GM12878 (cell line): Measurements from ENCODE around the gene UBE2O. TPM values are rescaled to one million over a fixed set of nuclear protein-coding genes. Genes with fewer than 3 reads are reported as not detected.

Experiments
- ATAC-seq: fragments of 200-7000 bp; cut with Tn5 transposase; 3 replicates; pipeline ENCODE4 v1.9.1; 2020; ENCODE audit warnings: mild to moderate bottlenecking, moderate library complexity
- BruUV-seq: library from RNA; stranded (reverse); fragments of 400-500 nt; replicated peaks from 2 replicates; lab custom pipeline; 2021; lab: Mats Ljungman, UMichigan
- CTCF ChIA-PET: fragments of 300-600 bp; sonication (Branson Sonifier 250); formaldehyde crosslinking; extraction: SDS; loops from one replicate; lab custom pipeline; 2021; ENCODE audit warnings: inconsistent platforms; lab: Yijun Ruan, JAX
- POLR2A ChIA-PET: fragments of 350-600 bp; formaldehyde crosslinking; extraction: SDS; loops from one replicate; lab custom pipeline; 2021; ENCODE audit warnings: inconsistent platforms; lab: Charles Lee
- RAD21 ChIA-PET: fragments of 300-600 bp; sonication (Branson Sonifier 250); formaldehyde crosslinking; loops from one replicate; lab custom pipeline; 2023; ENCODE audit warnings: antibody characterized with exemption; ENCODE audit not compliant: unreplicated experiment; lab: Charles Lee
- SMC1A ChIA-PET: fragments of 300-600 bp; sonication (Branson Sonifier 250); formaldehyde crosslinking; loops from one replicate; lab custom pipeline; 2023; ENCODE audit not compliant: unreplicated experiment, uncharacterized antibody; lab: Charles Lee
- DNase-seq: peaks from one replicate; pipeline ENCODE4 v3.0.0-alpha.2; 2011; ENCODE audit warnings: low read depth, low spot score
- FAIRE-seq: peaks from 3 replicates; lab custom pipeline; 2011; peaks lifted over from hg19 to GRCh38; lab: Jason Lieb, UNC
- H2AFZ ChIP-seq: 2 replicates; pipeline ENCODE4 v1.6.0; 2011; ENCODE audit warnings: low read depth, low read length, control low read depth; ENCODE audit not compliant: control insufficient read depth
- H3K27ac ChIP-seq: 2 replicates; pipeline ENCODE4 v1.5.1; 2011; ENCODE audit warnings: control low read depth; ENCODE audit not compliant: control insufficient read depth, insufficient read depth
- H3K27me3 ChIP-seq, 2 experiments: replicated peaks in 1 of 2; 2 replicates each; pipeline versions ENCODE4 v1.6.0 to v1.6.1; 2011; ENCODE audit warnings: low read length in 1 of 2; ENCODE audit not compliant: control insufficient read depth in 2 of 2, insufficient read depth in 2 of 2
- H3K36me3 ChIP-seq, 2 experiments: 2 replicates each; pipeline ENCODE4 v1.5.1; 2011; ENCODE audit warnings: low read length in 1 of 2; ENCODE audit not compliant: control insufficient read depth in 2 of 2, insufficient read depth in 2 of 2
- H3K4me1 ChIP-seq: 2 replicates; pipeline ENCODE4 v1.6.1; 2011; ENCODE audit warnings: mild to moderate bottlenecking, low read length, moderate library complexity, mixed read lengths; ENCODE audit not compliant: control insufficient read depth, insufficient read depth
- H3K4me2 ChIP-seq: 2 replicates; pipeline ENCODE4 v1.6.0; 2011; ENCODE audit warnings: control low read depth; ENCODE audit not compliant: control insufficient read depth, insufficient read depth
- H3K4me3 ChIP-seq: fragments of 200-600 bp; sonication (generic); 2 replicates; pipeline ENCODE4 v1.5.1; 2016
- H3K79me2 ChIP-seq: 2 replicates; pipeline ENCODE4 v1.6.0; 2011; ENCODE audit warnings: low read length; ENCODE audit not compliant: control insufficient read depth, insufficient read depth
- H3K9ac ChIP-seq: 2 replicates; pipeline ENCODE4 v1.8.0; 2011; ENCODE audit warnings: low read length, control low read depth, mixed read lengths; ENCODE audit not compliant: control insufficient read depth, insufficient read depth
- H3K9me3 ChIP-seq: replicated peaks from 3 replicates; pipeline ENCODE4 v1.5.1; 2011; ENCODE audit warnings: mild to moderate bottlenecking, low read length; ENCODE audit not compliant: control insufficient read depth, insufficient read depth
- H4K20me1 ChIP-seq: 2 replicates; pipeline ENCODE4 v1.6.0; 2011; ENCODE audit not compliant: control insufficient read depth, insufficient read depth
- CBX3 ChIP-seq: fragments of 200-600 bp; sonication (generic); IDR thresholded peaks from 2 replicates; pipeline ENCODE4 v1.6.1; 2016; ENCODE audit warnings: low read depth, borderline replicate concordance
- E2F8 ChIP-seq: fragments of 450-650 bp; IDR thresholded peaks from 2 replicates; pipeline ENCODE4 v1.6.1; 2018; ENCODE audit warnings: mild to moderate bottlenecking, low read depth, moderate library complexity; ENCODE audit not compliant: partially characterized antibody
- EZH2 ChIP-seq: IDR thresholded peaks from 2 replicates; pipeline ENCODE4 v1.6.1; 2012; ENCODE audit warnings: low read depth, mild to moderate bottlenecking, control low read depth, inconsistent platforms, low read length, borderline replicate concordance; ENCODE audit not compliant: control insufficient read depth
- FOXK2 ChIP-seq: fragments of 450-650 bp; IDR thresholded peaks from 2 replicates; pipeline ENCODE4 v1.6.1; 2017; ENCODE audit warnings: mild to moderate bottlenecking, moderate library complexity
- MLLT1 ChIP-seq: fragments of 450-650 bp; IDR thresholded peaks from 2 replicates; pipeline ENCODE4 v1.6.1; 2016; ENCODE audit warnings: mild to moderate bottlenecking
- MTA3 ChIP-seq: IDR thresholded peaks from 2 replicates; pipeline ENCODE4 v1.6.1; 2012; ENCODE audit warnings: low read length, inconsistent platforms, borderline replicate concordance
- NRF1 ChIP-seq: conservative IDR thresholded peaks from 2 replicates; pipeline ENCODE4 v1.6.1; 2011; ENCODE audit warnings: mild to moderate bottlenecking, low read depth, low read length, improper control_type of control experiment
- RBBP5 ChIP-seq: fragments of 200-600 bp; sonication (generic); conservative IDR thresholded peaks from 2 replicates; pipeline ENCODE4 v1.6.1; 2016
- SKIL ChIP-seq: fragments of 450-650 bp; IDR thresholded peaks from 2 replicates; pipeline ENCODE4 v1.6.1; 2017; ENCODE audit warnings: mild to moderate bottlenecking, low read depth, inconsistent platforms; ENCODE audit not compliant: poor library complexity, severe bottlenecking
- SP1 ChIP-seq: IDR thresholded peaks from one replicate; pipeline ENCODE4 v1.6.1; 2011; ENCODE audit warnings: low read depth, low read length
- SREBF1 ChIP-seq: IDR thresholded peaks from 2 replicates; pipeline ENCODE4 v1.6.1; 2012; ENCODE audit warnings: mild to moderate bottlenecking, low read length
- SREBF2 ChIP-seq: IDR thresholded peaks from 2 replicates; pipeline ENCODE4 v1.6.1; 2012; ENCODE audit warnings: mild to moderate bottlenecking, low read length
- SUZ12 ChIP-seq: fragments of 200-600 bp; sonication (generic); IDR thresholded peaks from one replicate; pipeline ENCODE4 v1.6.1; 2018; ENCODE audit warnings: antibody characterized with exemption, mild to moderate bottlenecking; ENCODE audit not compliant: unreplicated experiment
- WRNIP1 ChIP-seq: IDR thresholded peaks from 2 replicates; pipeline ENCODE4 v1.6.1; 2011; ENCODE audit warnings: low read depth, low read length, improper control_type of control experiment, borderline replicate concordance
- ZBED1 ChIP-seq: IDR thresholded peaks from 2 replicates; pipeline ENCODE4 v1.6.1; 2016; ENCODE audit warnings: borderline replicate concordance
- ZSCAN29 ChIP-seq: fragments of 450-650 bp; IDR thresholded peaks from 2 replicates; pipeline ENCODE4 v1.6.1; 2017; ENCODE audit warnings: mild to moderate bottlenecking, moderate library complexity
- WGBS: methylation state at CpG from one replicate; pipeline ENCODE4 v1.1.6; 2016; ENCODE audit warnings: low lambda C conversion rate; ENCODE audit not compliant: insufficient replicate concordance, insufficient coverage; ENCODE audit errors: missing lambda C conversion rate; 5-methylcytosine and 5-hydroxymethylcytosine counted together
- in situ Hi-C: fragments of 300-500 bp; cut with MboI; formaldehyde crosslinking; loops from 9 replicates; pipeline ENCODE4 v1.14.3; 2018; ENCODE audit warnings: mixed read lengths
- intact Hi-C: fragments of 100-400 bp; cut with micrococcal nuclease; formaldehyde crosslinking; loops from one replicate; pipeline ENCODE4 v1.14.2; 2022; ENCODE audit not compliant: unreplicated experiment
- polyA plus RNA-seq, 11 experiments: library from polyadenylated mRNA; depleted of rRNA in 4 of 11; unstranded in 6 of 11; stranded (reverse) in 5 of 11; fragments of >200 nt; fragmentation: Nextera tagmentation in 4 of 11; fragmentation: Illumina TruSeq in 1 of 11; extraction: Ambion mirVana in 4 of 11; extraction: Trizol in 1 of 11; gene quantifications; 1 replicate in 1 of 11; 2 replicates in 10 of 11; pipeline versions ENCODE4 v1.2.1 to v1.2.3, GENCODE V29; 2011 to 2016; ENCODE audit warnings: inconsistent platforms in 2 of 11, missing spikeins in 2 of 11, low read depth in 1 of 11
- total RNA-seq, 4 experiments: library from RNA; depleted of rRNA in 3 of 4; stranded (reverse); fragments of >200 nt in 3 of 4; fragmentation: Illumina TruSeq in 1 of 4; extraction: Trizol in 1 of 4; gene quantifications; 2 replicates each; pipeline versions ENCODE4 v1.2.1 to v1.2.3, GENCODE V29; 2013 to 2021

The UBE2O gene
- total and polyA plus RNA-seq, 10 of the 15 experiments (the other 5 are each of a cell fraction or from before 2014, with no cell fraction given): 2.1 to 39.0 (median 14.1) TPM

GRCh38 chr17:76492123-76492988, 39.4 kb upstream of the UBE2O start:
- 10% methylated on average over 11 of the region's 11 CpGs for WGBS
- Histone ChIP-seq H3K9me3 (no peaks in the 10 kb centered on the region), H3K4me3 (peak overlapping the region; percentile 47; the same call in 1 of the 2 replicates), H4K20me1 (no peaks in the 10 kb centered on the region), H3K27me3 (no peaks in the 10 kb centered on the region), H3K79me2 (peaks cover 42% of the 10 kb centered on the region), H3K36me3 (no peaks in the 10 kb centered on the region; a peak in 3 of 4 replicates), H3K4me2 (peak overlapping the region; percentile 83), H3K4me1 (peaks cover 60% of the 10 kb centered on the region), H2AFZ (peak overlapping the region; percentile 10; the same call in 1 of the 2 replicates), H3K27ac (peak overlapping the region; percentile 80), H3K9ac (peak overlapping the region; percentile 40)
- ChIA-PET CTCF (interaction anchor here (1.0 to 3.5 kb wide), 9 partner anchors 8 to 84 kb away, joined by 3 to 35 read pairs (median 4); partner anchors contain the start of genes AANAT and RHBDF2), SMC1A (interaction anchor here (1.1 to 4.6 kb wide), 5 partner anchors 10 to 36 kb away, joined by 4 to 49 read pairs (median 11); partner anchors contain the start of gene AANAT), POLR2A (interaction anchor here (0.7 to 4.1 kb wide), 9 partner anchors 9 to 637 kb away, joined by 3 to 49 read pairs (median 3); partner anchors contain the start of genes RHBDF2 and WBP2), RAD21 (interaction anchor here (0.7 to 6.4 kb wide), 13 partner anchors 9 to 315 kb away, joined by 3 to 50 read pairs (median 3); partner anchors contain the start of gene RHBDF2)
- ATAC-seq (peak; percentile 70), FAIRE-seq (peak; percentile 75), DNase-seq (peak; percentile 58)
- in situ Hi-C loops (no loop called here), intact Hi-C loops (no loop called here)
- no TSS peak for BruUV-seq
- TF ChIP-seq SREBF1: no peak
- 0 out of 2 replicates have a peak, but pooled peaks have one; percentile 25 for TF ChIP-seq MLLT1
- no peak for TF ChIP-seq WRNIP1
- no peak for TF ChIP-seq SUZ12
- TF ChIP-seq NRF1: no peak
- TF ChIP-seq SP1: no peak
- TF ChIP-seq EZH2: no peak
- no peak for TF ChIP-seq CBX3
- no peak for TF ChIP-seq E2F8
- TF ChIP-seq FOXK2: no peak
- no peak for TF ChIP-seq RBBP5
- no peak for TF ChIP-seq SREBF2
- no peak for TF ChIP-seq MTA3
- TF ChIP-seq SKIL: peak; percentile 16
- TF ChIP-seq ZSCAN29: no peak
- no peak for TF ChIP-seq ZBED1
